ENCODE results near the gene DNAH6.

DNAH6 gene

GRCh38 chr2:84705858-84706257 lies 189.6 kb downstream of the DNAH6 start:
- DNase-seq: no peak
- no peak overlapping the region for H2AK5ac ChIP-seq (ENCODE audit: low read length)
- H4K12ac ChIP-seq (ENCODE audit: low read depth, low read length): no peak overlapping the region
- H2BK120ac ChIP-seq (ENCODE audit: insufficient read depth, low read length, poor library complexity): no peak overlapping the region
- H2BK5ac ChIP-seq (ENCODE audit: low read depth, low read length, poor library complexity): no peak overlapping the region
- H3K14ac ChIP-seq (ENCODE audit: low read length): no peak overlapping the region
- no peaks in the 10 kb centered on the region for H3K79me2 ChIP-seq (ENCODE audit: control insufficient read depth, insufficient read depth, low read length, poor library complexity)
- no peaks in the 10 kb centered on the region for H3K36me3 ChIP-seq (ENCODE audit: control insufficient read depth in 1 of 2, insufficient read depth in 2 of 2, low read length in 2 of 2)
- no peak overlapping the region for H3K4ac ChIP-seq (ENCODE audit: low read depth, low read length)
- no peak overlapping the region for H4K91ac ChIP-seq (ENCODE audit: low read depth, low read length)
- H3K27ac ChIP-seq (ENCODE audit: low read depth, low read length): no peak overlapping the region
- no CpG with 5 or more reads among the region's 2 CpGs for WGBS (ENCODE audit: extremely low coverage, insufficient coverage, insufficient read length)
- H3K4me3 ChIP-seq (ENCODE audit: low read depth, low read length): no peak overlapping the region
- H3K27me3 ChIP-seq (ENCODE audit: insufficient read depth, low read length): no peaks in the 10 kb centered on the region
- no peak overlapping the region for H2AFZ ChIP-seq (ENCODE audit: insufficient read depth, low read length, poor library complexity)
- no peak overlapping the region for H3K18ac ChIP-seq (ENCODE audit: low read length)
- H2BK12ac ChIP-seq (ENCODE audit: low read length): no peak overlapping the region
- peaks cover 5% of the 10 kb centered on the region for H3K9me3 ChIP-seq (ENCODE audit: insufficient read depth, low read depth, low read length)
- no peak overlapping the region for H3K23ac ChIP-seq (ENCODE audit: low read length)
- H3K79me1 ChIP-seq (ENCODE audit: low read length): no peaks in the 10 kb centered on the region
- H3K9ac ChIP-seq (ENCODE audit: low read length): no peak overlapping the region
- H4K8ac ChIP-seq (ENCODE audit: low read depth, low read length): no peak overlapping the region
- no peaks in the 10 kb centered on the region for H3K4me1 ChIP-seq (ENCODE audit: control insufficient read depth in 1 of 2, insufficient read depth in 2 of 2, low read length in 2 of 2)
- no peak overlapping the region for H3K4me2 ChIP-seq (ENCODE audit: low read length)

GRCh38 chr2:84708442-84708841 lies 192.1 kb downstream of the DNAH6 start:
- no peak overlapping the region for H3K4ac ChIP-seq (ENCODE audit: low read depth, low read length)
- H3K4me2 ChIP-seq (ENCODE audit: low read length): no peak overlapping the region
- no peaks in the 10 kb centered on the region for H3K27me3 ChIP-seq (ENCODE audit: insufficient read depth, low read length)
- H4K8ac ChIP-seq (ENCODE audit: low read depth, low read length): no peak overlapping the region
- H3K14ac ChIP-seq (ENCODE audit: low read length): no peak overlapping the region
- H4K91ac ChIP-seq (ENCODE audit: low read depth, low read length): no peak overlapping the region
- H3K9me3 ChIP-seq (ENCODE audit: insufficient read depth, low read depth, low read length): peaks cover 1% of the 10 kb centered on the region
- H4K12ac ChIP-seq (ENCODE audit: low read depth, low read length): no peak overlapping the region
- H3K9ac ChIP-seq (ENCODE audit: low read length): no peak overlapping the region
- no peak overlapping the region for H3K27ac ChIP-seq (ENCODE audit: low read depth, low read length)
- H3K79me2 ChIP-seq (ENCODE audit: control insufficient read depth, insufficient read depth, low read length, poor library complexity): no peaks in the 10 kb centered on the region
- no peak overlapping the region for H3K4me3 ChIP-seq (ENCODE audit: low read depth, low read length)
- no peak overlapping the region for H2AK5ac ChIP-seq (ENCODE audit: low read length)
- H2AFZ ChIP-seq (ENCODE audit: insufficient read depth, low read length, poor library complexity): no peak overlapping the region
- no peaks in the 10 kb centered on the region for H3K4me1 ChIP-seq (ENCODE audit: control insufficient read depth in 1 of 2, insufficient read depth in 2 of 2, low read length in 2 of 2)
- no peak overlapping the region for H2BK5ac ChIP-seq (ENCODE audit: low read depth, low read length, poor library complexity)
- no peaks in the 10 kb centered on the region for H3K36me3 ChIP-seq (ENCODE audit: control insufficient read depth in 1 of 2, insufficient read depth in 2 of 2, low read length in 2 of 2)
- no peak overlapping the region for H2BK120ac ChIP-seq (ENCODE audit: insufficient read depth, low read length, poor library complexity)
- H3K18ac ChIP-seq (ENCODE audit: low read length): no peak overlapping the region
- H3K79me1 ChIP-seq (ENCODE audit: low read length): no peaks in the 10 kb centered on the region
- DNase-seq: no peak
- no peak overlapping the region for H2BK12ac ChIP-seq (ENCODE audit: low read length)
- no peak overlapping the region for H3K23ac ChIP-seq (ENCODE audit: low read length)

- no peak overlapping the region for H2AFZ ChIP-seq (ENCODE audit: insufficient read depth, low read length, poor library complexity)
- H2BK5ac ChIP-seq (ENCODE audit: low read depth, low read length, poor library complexity): no peak overlapping the region
- H3K4ac ChIP-seq (ENCODE audit: low read depth, low read length): no peak overlapping the region
- H3K23ac ChIP-seq (ENCODE audit: low read length): peak overlapping the region; percentile 58
- H3K79me2 ChIP-seq (ENCODE audit: control insufficient read depth, insufficient read depth, low read length, poor library complexity): no peaks in the 10 kb centered on the region
- H4K8ac ChIP-seq (ENCODE audit: low read depth, low read length): no peak overlapping the region
- no peaks in the 10 kb centered on the region for H3K27me3 ChIP-seq (ENCODE audit: insufficient read depth, low read length)
- no peak overlapping the region for H2BK120ac ChIP-seq (ENCODE audit: insufficient read depth, low read length, poor library complexity)
- no peak overlapping the region for H3K4me3 ChIP-seq (ENCODE audit: low read depth, low read length)
- no peaks in the 10 kb centered on the region for H3K36me3 ChIP-seq (ENCODE audit: control insufficient read depth in 1 of 2, insufficient read depth in 2 of 2, low read length in 2 of 2)
- H3K18ac ChIP-seq (ENCODE audit: low read length): no peak overlapping the region
- no peak overlapping the region for H3K9ac ChIP-seq (ENCODE audit: low read length)
- no peak overlapping the region for H3K14ac ChIP-seq (ENCODE audit: low read length)
- no CpG with 5 or more reads among the region's 1 CpG for WGBS (ENCODE audit: extremely low coverage, insufficient coverage, insufficient read length)
- H3K9me3 ChIP-seq (ENCODE audit: insufficient read depth, low read depth, low read length): no peaks in the 10 kb centered on the region
- H3K4me2 ChIP-seq (ENCODE audit: low read length): no peak overlapping the region
- no peaks in the 10 kb centered on the region for H3K4me1 ChIP-seq (ENCODE audit: control insufficient read depth in 1 of 2, insufficient read depth in 2 of 2, low read length in 2 of 2)
- no peak overlapping the region for H4K91ac ChIP-seq (ENCODE audit: low read depth, low read length)
- DNase-seq: no peak
- H4K12ac ChIP-seq (ENCODE audit: low read depth, low read length): no peak overlapping the region
- no peak overlapping the region for H2AK5ac ChIP-seq (ENCODE audit: low read length)
- H2BK12ac ChIP-seq (ENCODE audit: low read length): no peak overlapping the region
- H3K27ac ChIP-seq (ENCODE audit: low read depth, low read length): no peak overlapping the region
- H3K79me1 ChIP-seq (ENCODE audit: low read length): no peaks in the 10 kb centered on the region
These were observed 195.4 kb downstream of the DNAH6 start for GRCh38 chr2:84711651-84712050.

- Histone ChIP-seq H4K91ac (ENCODE audit: low read depth, low read length) (no peak overlapping the region), H3K27ac (ENCODE audit: low read depth, low read length) (no peak overlapping the region), H3K4me1 (ENCODE audit: control insufficient read depth in 1 of 2, insufficient read depth in 2 of 2, low read length in 2 of 2) (no peaks in the 10 kb centered on the region), H3K18ac (ENCODE audit: low read length) (no peak overlapping the region), H2BK5ac (ENCODE audit: low read depth, low read length, poor library complexity) (no peak overlapping the region), H2AK5ac (ENCODE audit: low read length) (no peak overlapping the region), H3K36me3 (ENCODE audit: control insufficient read depth in 1 of 2, insufficient read depth in 2 of 2, low read length in 2 of 2) (no peaks in the 10 kb centered on the region), H3K23ac (ENCODE audit: low read length) (no peak overlapping the region), H3K4me3 (ENCODE audit: low read depth, low read length) (no peak overlapping the region), H2AFZ (ENCODE audit: insufficient read depth, low read length, poor library complexity) (no peak overlapping the region), H3K79me1 (ENCODE audit: low read length) (no peaks in the 10 kb centered on the region), H4K8ac (ENCODE audit: low read depth, low read length) (no peak overlapping the region), H2BK12ac (ENCODE audit: low read length) (no peak overlapping the region), H4K12ac (ENCODE audit: low read depth, low read length) (no peak overlapping the region), H3K79me2 (ENCODE audit: control insufficient read depth, insufficient read depth, low read length, poor library complexity) (no peaks in the 10 kb centered on the region), H3K27me3 (ENCODE audit: insufficient read depth, low read length) (no peaks in the 10 kb centered on the region), H3K4ac (ENCODE audit: low read depth, low read length) (no peak overlapping the region), H3K4me2 (ENCODE audit: low read length) (no peak overlapping the region), H2BK120ac (ENCODE audit: insufficient read depth, low read length, poor library complexity) (no peak overlapping the region), H3K14ac (ENCODE audit: low read length) (no peak overlapping the region), H3K9me3 (ENCODE audit: insufficient read depth, low read depth, low read length) (no peaks in the 10 kb centered on the region), H3K9ac (ENCODE audit: low read length) (no peak overlapping the region)
- DNase-seq: no peak
- no CpG with 5 or more reads among the region's 3 CpGs for WGBS (ENCODE audit: extremely low coverage, insufficient coverage, insufficient read length)
These were observed 197.1 kb downstream of the DNAH6 start for GRCh38 chr2:84713441-84713840.

Data from trophoblast cell (in vitro differentiated cells and primary cell).